Calu3 (cell line): ENCODE measurements around the gene LEMD2. TPM values are rescaled to one million over a fixed set of nuclear protein-coding genes. Genes with fewer than 3 reads are reported as not detected.
A peak's percentile ranks its signal among the peaks of the same experiment; 100 is the strongest.

Experiments
- BruUV-seq: library from RNA; stranded (reverse); fragments of 400-500 nt; replicated peaks from 2 replicates; lab custom pipeline; 2021; lab: Mats Ljungman, UMichigan
- CTCF ChIA-PET: fragments of 300-600 bp; sonication (Branson Sonifier 250); formaldehyde crosslinking; loops from one replicate; lab custom pipeline; 2022; ENCODE audit warnings: antibody characterized with exemption; lab: Charles Lee
- DNase-seq: peaks from one replicate; pipeline ENCODE4 v3.0.0; 2022
- H3K27ac Mint-ChIP-seq: one replicate; pipeline ENCODE4 v1.8.0; 2022; ENCODE audit warnings: mixed read lengths; ENCODE audit not compliant: unreplicated experiment
- H3K27me3 Mint-ChIP-seq: one replicate; pipeline ENCODE4 v1.8.0; 2022; ENCODE audit warnings: mixed read lengths; ENCODE audit not compliant: unreplicated experiment
- H3K36me3 Mint-ChIP-seq: one replicate; pipeline ENCODE4 v1.8.0; 2022; ENCODE audit warnings: mild to moderate bottlenecking, moderate library complexity, mixed read lengths; ENCODE audit not compliant: insufficient read depth, unreplicated experiment
- H3K4me1 Mint-ChIP-seq: one replicate; pipeline ENCODE4 v1.8.0; 2022; ENCODE audit warnings: mild to moderate bottlenecking, low read depth, mixed read lengths; ENCODE audit not compliant: unreplicated experiment
- H3K4me3 Mint-ChIP-seq: one replicate; pipeline ENCODE4 v1.8.0; 2022; ENCODE audit warnings: mild to moderate bottlenecking, low read depth, moderate library complexity, mixed read lengths; ENCODE audit not compliant: unreplicated experiment
- H3K9me3 Mint-ChIP-seq: one replicate; pipeline ENCODE4 v1.8.0; 2022; ENCODE audit warnings: low read depth, mixed read lengths; ENCODE audit not compliant: unreplicated experiment
- CTCF ChIP-seq: fragments of 200-600 bp; IDR thresholded peaks from one replicate; pipeline ENCODE4 v1.8.0; 2022; ENCODE audit warnings: antibody characterized with exemption; ENCODE audit not compliant: unreplicated experiment
- intact Hi-C: fragments of 100-400 bp; cut with micrococcal nuclease; formaldehyde crosslinking; loops from one replicate; pipeline ENCODE4 v1.10.0; 2022; ENCODE audit not compliant: unreplicated experiment
- total RNA-seq: library from RNA; stranded (reverse); gene quantifications from 2 replicates; pipeline ENCODE4 v1.2.3, GENCODE V29; 2022

Gene LEMD2
- total RNA-seq, 1 experiment from 2014 or later: 126 TPM

- H3K36me3 Mint-ChIP-seq: no peaks in the 10 kb centered on the region
- peaks cover 36% of the 10 kb centered on the region for H3K4me1 Mint-ChIP-seq
- H3K27me3 Mint-ChIP-seq: peaks cover 32% of the 10 kb centered on the region
- intact Hi-C loops: loop anchor here (1.0 to 2.0 kb wide), 2 partner anchors 14 to 29 kb away; no protein-coding TSS in a partner anchor
- no peak overlapping the region for H3K27ac Mint-ChIP-seq
- no TSS peak for BruUV-seq
- H3K4me3 Mint-ChIP-seq: no peak overlapping the region
- no peak for TF ChIP-seq CTCF
- CTCF ChIA-PET: interaction anchor here (0.6 to 2.9 kb wide), 10 partner anchors 10 to 347 kb away, joined by 3 to 29 read pairs (median 5); partner anchors contain the start of gene UQCC2
- DNase-seq: no peak
- H3K9me3 Mint-ChIP-seq: no peaks in the 10 kb centered on the region
Observed at GRCh38 chr6:33744895-33745546, 43.9 kb downstream of the LEMD2 start.

GRCh38 chr6:33744001-33744848, 44.7 kb downstream of the LEMD2 start:
- Mint-ChIP-seq H3K4me3 (peak overlapping the region; percentile 35), H3K9me3 (no peaks in the 10 kb centered on the region), H3K27ac (peak overlapping the region; percentile 15), H3K4me1 (peaks cover 39% of the 10 kb centered on the region), H3K36me3 (no peaks in the 10 kb centered on the region), H3K27me3 (peaks cover 24% of the 10 kb centered on the region)
- TF ChIP-seq CTCF: peak; percentile 99
- BruUV-seq: no TSS peak
- peak; percentile 89 for DNase-seq
- CTCF ChIA-PET: interaction anchor here (0.6 to 2.9 kb wide), 14 partner anchors 9 to 348 kb away, joined by 3 to 29 read pairs (median 4); partner anchors contain the start of genes BAK1 and UQCC2
- intact Hi-C loops: loop anchor here (1.0 to 2.0 kb wide), 2 partner anchors 15 to 28 kb away; no protein-coding TSS in a partner anchor

GRCh38 chr6:33742837-33743236, 46.1 kb downstream of the LEMD2 start:
- intact Hi-C loops: no loop called here
- H3K9me3 Mint-ChIP-seq: no peaks in the 10 kb centered on the region
- no peak overlapping the region for H3K27ac Mint-ChIP-seq
- TF ChIP-seq CTCF: no peak
- no peak for DNase-seq
- H3K36me3 Mint-ChIP-seq: no peaks in the 10 kb centered on the region
- peaks cover 39% of the 10 kb centered on the region for H3K4me1 Mint-ChIP-seq
- no TSS peak for BruUV-seq
- peaks cover 12% of the 10 kb centered on the region for H3K27me3 Mint-ChIP-seq
- H3K4me3 Mint-ChIP-seq: no peak overlapping the region
- CTCF ChIA-PET: interaction anchor here (1.1 to 2.9 kb wide), 6 partner anchors 11 to 46 kb away, joined by 3 to 29 read pairs (median 14); partner anchors contain the start of gene UQCC2

GRCh38 chr6:33742092-33742491, 46.8 kb downstream of the LEMD2 start:
- no peak overlapping the region for H3K27ac Mint-ChIP-seq
- H3K4me1 Mint-ChIP-seq: peaks cover 39% of the 10 kb centered on the region
- intact Hi-C loops: no loop called here
- no peak overlapping the region for H3K4me3 Mint-ChIP-seq
- CTCF ChIA-PET: interaction anchor here (0.7 to 2.9 kb wide), 3 partner anchors 20 to 45 kb away, joined by 3 to 12 read pairs (median 3); no protein-coding TSS in a partner anchor
- peaks cover 5% of the 10 kb centered on the region for H3K27me3 Mint-ChIP-seq
- H3K9me3 Mint-ChIP-seq: no peaks in the 10 kb centered on the region
- BruUV-seq: no TSS peak
- no peak for TF ChIP-seq CTCF
- no peak for DNase-seq
- no peaks in the 10 kb centered on the region for H3K36me3 Mint-ChIP-seq
